Ishikawa (cell line): ENCODE measurements around the gene MPZL3.

ENCODE experiments used
- CEBPB ChIP-seq: IDR thresholded peaks from 2 replicates; pipeline ENCODE4 v1.6.1; 2012
- CREB1 ChIP-seq: IDR thresholded peaks from 2 replicates; pipeline ENCODE4 v1.6.1; 2012; ENCODE audit warnings: low read depth
- EGR1 ChIP-seq: IDR thresholded peaks from 2 replicates; pipeline ENCODE4 v1.6.1; 2012
- EP300 ChIP-seq: IDR thresholded peaks from 2 replicates; pipeline ENCODE4 v1.6.1; 2012; ENCODE audit warnings: borderline replicate concordance
- FOXM1 ChIP-seq: IDR thresholded peaks from 2 replicates; pipeline ENCODE4 v1.6.1; 2012; ENCODE audit warnings: low read depth, borderline replicate concordance
- MAX ChIP-seq: IDR thresholded peaks from 2 replicates; pipeline ENCODE4 v1.6.1; 2012
- NFIC ChIP-seq: IDR thresholded peaks from 2 replicates; pipeline ENCODE4 v1.6.1; 2012
- RAD21 ChIP-seq: IDR thresholded peaks from 2 replicates; pipeline ENCODE4 v1.6.1; 2012; ENCODE audit warnings: low read depth
- REST ChIP-seq: IDR thresholded peaks from 2 replicates; pipeline ENCODE4 v1.6.1; 2012; ENCODE audit warnings: low read depth, mild to moderate bottlenecking
- TAF1 ChIP-seq: IDR thresholded peaks from 2 replicates; pipeline ENCODE4 v1.6.1; 2012; ENCODE audit warnings: low read depth, mild to moderate bottlenecking
- TCF12 ChIP-seq: IDR thresholded peaks from 2 replicates; pipeline ENCODE4 v1.6.1; 2012; ENCODE audit warnings: low read depth
- TEAD4 ChIP-seq: IDR thresholded peaks from 2 replicates; pipeline ENCODE4 v1.6.1; 2012
- USF1 ChIP-seq: IDR thresholded peaks from 2 replicates; pipeline ENCODE4 v1.6.1; 2012
- YY1 ChIP-seq: IDR thresholded peaks from 2 replicates; pipeline ENCODE4 v1.6.1; 2012; ENCODE audit warnings: low read depth
- ZBTB7A ChIP-seq: IDR thresholded peaks from 2 replicates; pipeline ENCODE4 v1.6.1; 2012; ENCODE audit warnings: low read depth

MPZL3 gene

DNA sequence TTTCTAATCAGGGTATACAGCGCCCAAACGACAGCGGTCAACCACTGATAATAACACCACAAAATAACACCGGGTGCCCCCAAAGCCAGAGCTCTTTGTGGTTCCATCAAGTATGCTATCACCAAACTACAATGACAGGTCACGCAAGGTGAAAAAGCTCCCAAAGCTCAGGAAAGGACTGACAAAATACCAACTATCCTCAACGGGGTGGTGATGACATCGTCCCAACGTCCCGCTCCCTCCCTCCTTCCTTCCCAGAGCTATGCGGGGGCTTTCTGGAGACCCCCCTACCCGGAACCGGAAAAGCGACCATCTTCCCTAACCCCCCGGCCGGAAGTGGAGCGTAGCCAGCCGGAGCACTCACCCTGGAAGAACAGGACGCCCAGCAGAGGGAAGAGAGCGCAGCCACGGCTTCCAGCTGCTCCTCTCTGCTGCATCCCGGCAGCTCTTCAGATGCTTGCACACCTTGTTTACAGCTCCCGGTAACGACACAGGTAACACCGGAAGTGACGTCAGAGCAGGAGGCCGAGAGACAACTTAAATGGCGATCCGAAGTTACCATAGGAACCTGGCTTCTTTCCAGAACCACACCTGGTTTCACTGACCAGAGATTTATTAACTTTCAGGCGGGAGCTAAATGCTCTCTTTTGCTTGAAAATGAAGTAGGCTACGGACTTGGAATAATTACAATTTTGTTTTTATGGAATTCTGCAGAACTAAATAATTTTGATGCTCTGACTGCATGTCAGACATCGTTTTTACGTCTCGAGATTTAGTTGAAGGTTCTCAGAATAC lies at the start of gene MPZL3:
Gene MPZL3 (minus strand): TSS at position 508 of the 795 bp plus-strand sequence. CDS start 71 bp downstream, at position 437.
- TF ChIP-seq TAF1 (peak; percentile 69), REST (no peak), CEBPB (0 out of 2 replicates have a peak, but pooled peaks have one; percentile 7), USF1 (no peak), MAX (peak; percentile 72; the same call in 1 of the 2 replicates), EGR1 (no peak), ZBTB7A (peak; percentile 99), TEAD4 (peak; percentile 31; the same call in 1 of the 2 replicates), YY1 (peak; percentile 86), EP300 (no peak), TCF12 (peak; percentile 67; the same call in 1 of the 2 replicates), RAD21 (0 out of 2 replicates have a peak, but pooled peaks have one; percentile 2), CREB1 (peak; percentile 79), NFIC (peak; percentile 91), FOXM1 (no peak)

DNA sequence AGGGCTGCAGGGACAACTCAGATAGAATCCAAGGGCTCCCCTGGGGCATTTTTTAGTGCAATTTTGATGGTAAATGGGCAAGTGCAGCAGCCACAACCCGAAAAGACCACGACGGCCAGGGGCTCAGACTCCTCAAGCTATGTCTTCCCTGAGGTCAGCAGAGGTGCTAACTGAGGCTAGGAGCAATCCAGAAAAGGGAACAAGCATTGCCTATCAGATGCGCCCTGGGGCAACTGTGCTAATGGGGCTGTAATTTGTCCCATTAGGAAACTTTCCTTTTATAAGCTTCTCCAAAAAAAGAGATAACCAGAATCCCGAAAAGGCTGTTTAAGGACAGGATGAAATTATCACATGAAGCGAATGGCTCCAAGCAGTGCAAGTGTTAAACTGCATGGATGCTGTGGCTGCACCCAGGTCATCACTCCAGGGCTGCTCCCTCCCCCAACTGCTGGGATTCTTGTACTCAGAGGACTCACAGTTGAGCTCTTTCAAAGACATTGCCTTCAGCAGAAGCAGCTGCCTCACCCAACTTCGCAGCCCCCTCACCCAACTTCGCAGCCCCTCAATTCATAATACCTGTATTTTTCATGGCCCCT lies 49.5 kb upstream of the MPZL3 start:
- no peak for TF ChIP-seq CREB1
- TF ChIP-seq NFIC = no peak
- no peak for TF ChIP-seq USF1
- no peak for TF ChIP-seq REST
- TF ChIP-seq RAD21 = no peak
- TF ChIP-seq TEAD4 = no peak
- no peak for TF ChIP-seq EP300
- TF ChIP-seq TAF1 = no peak
- TF ChIP-seq EGR1 = no peak
- TF ChIP-seq ZBTB7A = no peak
- TF ChIP-seq TCF12 = no peak
- no peak for TF ChIP-seq MAX
- TF ChIP-seq CEBPB = no peak
- TF ChIP-seq FOXM1 = no peak
- no peak for TF ChIP-seq YY1

DNA sequence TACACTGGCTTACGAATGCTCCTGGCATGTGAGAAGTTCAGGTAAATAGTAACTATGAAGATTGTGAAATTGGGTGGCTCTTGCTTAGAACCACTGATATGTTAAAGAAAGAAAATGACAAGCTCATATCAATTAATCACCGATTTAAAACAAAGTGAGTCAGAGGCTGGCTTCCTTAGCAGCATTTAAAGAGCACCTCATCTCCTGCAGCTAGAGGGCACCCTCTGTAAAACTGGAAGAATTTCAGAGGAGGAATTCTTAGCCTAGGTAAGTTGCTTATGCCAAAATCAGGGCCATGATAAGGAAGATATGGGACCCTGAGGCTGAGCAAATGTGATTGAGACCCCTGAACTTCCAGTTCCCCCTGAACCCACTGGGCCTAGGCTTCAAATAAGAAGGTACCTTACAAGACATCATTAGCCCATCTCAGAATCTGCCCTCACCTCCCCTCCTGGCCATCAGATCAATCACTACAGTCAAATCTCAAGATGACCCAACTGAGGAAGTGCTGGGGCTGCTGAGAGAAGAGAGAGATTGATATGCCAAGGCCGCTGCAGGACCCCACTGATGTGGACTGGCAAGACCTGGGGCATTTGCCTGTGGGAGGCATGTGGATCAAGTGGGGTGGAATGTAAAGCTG lies 43.8 kb upstream of the MPZL3 start:
- TF ChIP-seq EGR1 (no peak), ZBTB7A (no peak), RAD21 (peak; percentile 60)

GRCh38 chr11:118295199-118295598 lies 43.0 kb upstream of the MPZL3 start:
- TF ChIP-seq EGR1 (no peak), ZBTB7A (no peak), USF1 (no peak), TCF12 (no peak), MAX (no peak), YY1 (no peak)

- TF ChIP-seq EP300 = no peak
Observed at GRCh38 chr11:118294053-118294452, 41.9 kb upstream of the MPZL3 start.
